ENCODE results near the gene FBLN2. TPM values are rescaled to one million over a fixed set of nuclear protein-coding genes. Genes with fewer than 3 reads are reported as not detected.
"Not testable (repeated sequence)": the region's sequence is repeated elsewhere in the genome, so short reads cannot be mapped to it uniquely, and the experiment has no call there.

Gene FBLN2
- polyA plus RNA-seq, 1 experiment: 248 TPM

DNA sequence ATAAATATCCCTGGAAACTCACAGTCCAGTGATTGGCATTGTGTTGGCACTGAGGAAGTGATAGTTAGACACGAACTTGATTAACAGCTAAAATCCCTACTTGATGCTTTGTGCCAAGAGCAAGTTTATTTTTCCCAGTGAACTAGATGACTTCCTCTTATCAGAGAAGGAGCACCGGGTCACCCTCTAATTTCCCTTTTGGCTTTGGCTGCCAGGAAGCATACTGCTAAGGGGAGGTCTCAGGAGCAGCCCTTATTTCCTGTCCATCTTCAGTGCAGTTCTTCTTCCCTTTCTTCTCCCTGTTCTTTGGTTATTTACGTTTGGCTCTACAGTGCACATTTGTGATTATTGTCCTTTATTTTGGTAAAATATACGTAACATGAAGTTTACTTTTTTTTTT is 13.0 kb downstream of the FBLN2 start:
- ChIA-PET CTCF (interaction anchor here (0.8 to 3.3 kb wide), 2 partner anchors 9 to 11 kb away, joined by 3 to 11 read pairs; no protein-coding TSS in a partner anchor), POLR2A (no interaction called here)
- no peak for DNase-seq (ENCODE audit: low read depth)
- Histone ChIP-seq H3K27me3 (ENCODE audit: control insufficient read depth, insufficient read depth, low read length) (no peaks in the 10 kb centered on the region), H3K4me3 (ENCODE audit: low read depth, low read length) (no peak overlapping the region), H3K36me3 (ENCODE audit: control insufficient read depth, insufficient read depth, low read length) (peaks cover 9% of the 10 kb centered on the region)
- no peak for TF ChIP-seq CTCF (IDR thresholded peaks at IDR 0.05; ENCODE audit: insufficient read depth, low read depth, low read length)

GRCh38 chr3:13562421-13562820 is 13.5 kb downstream of the FBLN2 start:
- CTCF ChIA-PET: interaction anchor here (0.8 to 3.3 kb wide), 2 partner anchors 8 to 11 kb away, joined by 3 to 11 read pairs; no protein-coding TSS in a partner anchor
- H3K27me3 ChIP-seq (ENCODE audit: control insufficient read depth, insufficient read depth, low read length); H3K36me3 ChIP-seq (ENCODE audit: control insufficient read depth, insufficient read depth, low read length); H3K4me3 ChIP-seq (ENCODE audit: low read depth, low read length); DNase-seq (ENCODE audit: low read depth); POLR2A ChIA-PET: not testable (repeated sequence)

GRCh38 chr3:13563321-13563720 is 14.4 kb downstream of the FBLN2 start:
- Histone ChIP-seq H3K4me3 (ENCODE audit: low read depth, low read length) (no peak overlapping the region), H3K27me3 (ENCODE audit: control insufficient read depth, insufficient read depth, low read length) (no peaks in the 10 kb centered on the region), H3K36me3 (ENCODE audit: control insufficient read depth, insufficient read depth, low read length) (peaks cover 9% of the 10 kb centered on the region)
- no peak for DNase-seq (ENCODE audit: low read depth)
- no peak for TF ChIP-seq CTCF (IDR thresholded peaks at IDR 0.05; ENCODE audit: insufficient read depth, low read depth, low read length)
- ChIA-PET POLR2A (no interaction called here), CTCF (interaction anchor here (0.6 to 0.8 kb wide), 2 partner anchors 43 to 85 kb away, joined by 3 read pairs; no protein-coding TSS in a partner anchor)

DNA sequence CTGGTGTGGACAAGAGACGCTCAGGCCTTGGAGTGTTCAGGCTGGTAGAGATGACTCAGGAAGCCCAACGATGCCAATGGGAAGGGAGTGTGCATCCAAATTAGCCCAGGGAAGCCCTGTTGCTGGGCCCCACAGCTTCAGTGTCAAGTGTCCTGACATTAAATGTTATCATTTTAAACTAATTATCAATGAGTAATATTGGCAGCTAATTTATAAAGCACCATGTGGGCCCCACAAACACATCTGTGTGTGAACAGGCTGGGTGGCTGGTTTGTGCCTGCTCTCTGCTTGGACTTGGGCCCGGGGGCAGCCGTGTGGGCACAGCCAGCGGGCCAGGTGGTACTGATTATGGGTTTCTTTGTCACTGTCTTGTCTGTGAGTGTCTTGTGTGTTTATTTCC is 15.0 kb downstream of the FBLN2 start:
- DNase-seq (ENCODE audit: low read depth): no peak
- peaks cover 9% of the 10 kb centered on the region for H3K36me3 ChIP-seq (ENCODE audit: control insufficient read depth, insufficient read depth, low read length)
- no peak for TF ChIP-seq CTCF (IDR thresholded peaks at IDR 0.05; ENCODE audit: insufficient read depth, low read depth, low read length)
- POLR2A ChIA-PET: interaction anchor here (0.6 kb wide), 1 partner anchor 8 kb away, joined by 3 read pairs; no protein-coding TSS in a partner anchor
- H3K4me3 ChIP-seq (ENCODE audit: low read depth, low read length): no peak overlapping the region
- CTCF ChIA-PET: interaction anchor here (0.6 to 0.9 kb wide), 3 partner anchors 43 to 84 kb away, joined by 3 read pairs; no protein-coding TSS in a partner anchor
- no peaks in the 10 kb centered on the region for H3K27me3 ChIP-seq (ENCODE audit: control insufficient read depth, insufficient read depth, low read length)

GRCh38 chr3:13564751-13565560 is 16.0 kb downstream of the FBLN2 start:
- DNase-seq (ENCODE audit: low read depth): no peak
- POLR2A ChIA-PET: no interaction called here
- Histone ChIP-seq H3K27me3 (ENCODE audit: control insufficient read depth, insufficient read depth, low read length) (no peaks in the 10 kb centered on the region), H3K36me3 (ENCODE audit: control insufficient read depth, insufficient read depth, low read length) (peaks cover 9% of the 10 kb centered on the region), H3K4me3 (ENCODE audit: low read depth, low read length) (no peak overlapping the region)
- TF ChIP-seq CTCF (IDR thresholded peaks at IDR 0.05; ENCODE audit: insufficient read depth, low read depth, low read length): no peak
- CTCF ChIA-PET: no interaction called here
